HG03175 (cell line): ENCODE measurements around the gene CCM2.
"Not testable (repeated sequence)": the region's sequence is repeated elsewhere in the genome, so short reads cannot be mapped to it uniquely, and the experiment has no call there.

ENCODE experiments used
- ATAC-seq: cut with Tn5 transposase; IDR thresholded peaks from one replicate; pipeline ENCODE4 v1.9.1; 2021; ENCODE audit warnings: mild to moderate bottlenecking, moderate library complexity; ENCODE audit not compliant: unreplicated experiment

Gene CCM2

GRCh38 chr7:44998153-44998871 lies 1.7 kb upstream of the CCM2 start:
- no peak for ATAC-seq

DNA sequence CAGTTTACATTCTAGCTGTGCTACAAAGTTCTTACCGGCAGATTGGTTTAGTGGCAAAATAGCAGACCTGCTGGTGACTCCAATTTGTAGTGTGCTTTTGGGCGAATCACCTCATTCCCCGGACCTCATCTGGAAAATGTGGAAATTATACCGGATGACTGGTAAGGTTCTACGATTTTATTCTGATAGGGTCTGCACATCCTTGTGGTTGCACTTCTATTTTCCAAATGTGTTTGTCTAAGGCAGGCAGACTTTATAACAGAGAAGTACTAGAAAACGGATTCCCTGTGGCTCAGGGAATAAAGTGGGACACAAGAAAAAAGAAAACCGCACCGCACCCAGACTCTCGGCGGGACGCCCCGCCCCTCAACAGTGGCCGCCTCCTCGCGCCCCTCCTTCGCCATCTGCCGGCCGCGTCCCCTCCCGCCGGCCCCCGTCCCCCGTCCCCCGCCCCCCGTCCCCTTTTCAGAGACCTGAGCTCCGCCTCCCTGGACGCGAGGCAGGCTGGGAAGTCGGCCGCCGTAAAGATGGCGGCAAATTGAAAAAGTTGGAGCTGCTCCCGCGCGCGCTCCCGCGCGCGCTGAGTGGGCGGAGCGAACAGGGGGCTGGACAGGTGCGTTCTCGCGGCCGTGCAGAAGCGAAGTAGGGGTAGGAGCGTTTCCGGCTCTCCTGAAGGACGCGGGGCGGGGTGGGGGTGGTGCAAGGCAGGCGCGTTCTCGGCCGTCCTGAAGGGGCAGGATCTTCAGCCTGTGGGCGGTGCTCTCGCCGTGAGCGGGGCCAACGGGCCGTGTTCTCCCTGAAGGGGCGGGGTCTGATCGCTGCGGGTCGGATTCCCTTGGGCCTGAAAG lies 532 bp upstream of the CCM2 start:
- ATAC-seq: peak; percentile 79

GRCh38 chr7:45001138-45001694 lies 1.2 kb downstream of the CCM2 start:
- ATAC-seq: peak; percentile 29

DNA sequence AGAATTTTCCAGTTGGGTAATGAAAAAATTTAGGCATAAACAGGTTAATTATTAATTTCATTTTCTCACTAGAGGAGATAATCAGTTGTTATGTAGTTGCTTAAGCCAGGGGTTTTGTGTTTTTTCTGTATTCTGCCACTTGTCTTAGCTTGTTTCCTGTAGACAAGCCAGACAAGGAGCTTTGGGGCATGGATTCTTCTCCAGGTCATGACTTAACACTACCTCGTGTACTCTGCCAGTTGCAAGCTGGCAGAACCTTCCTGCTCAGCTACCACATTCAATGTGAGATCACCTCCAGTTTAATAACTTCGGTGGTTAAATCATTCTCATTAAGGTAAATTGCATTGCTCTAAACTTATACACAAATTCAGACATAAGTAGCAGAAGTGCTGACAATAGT lies 1.8 kb downstream of the CCM2 start:
- ATAC-seq: no peak

DNA sequence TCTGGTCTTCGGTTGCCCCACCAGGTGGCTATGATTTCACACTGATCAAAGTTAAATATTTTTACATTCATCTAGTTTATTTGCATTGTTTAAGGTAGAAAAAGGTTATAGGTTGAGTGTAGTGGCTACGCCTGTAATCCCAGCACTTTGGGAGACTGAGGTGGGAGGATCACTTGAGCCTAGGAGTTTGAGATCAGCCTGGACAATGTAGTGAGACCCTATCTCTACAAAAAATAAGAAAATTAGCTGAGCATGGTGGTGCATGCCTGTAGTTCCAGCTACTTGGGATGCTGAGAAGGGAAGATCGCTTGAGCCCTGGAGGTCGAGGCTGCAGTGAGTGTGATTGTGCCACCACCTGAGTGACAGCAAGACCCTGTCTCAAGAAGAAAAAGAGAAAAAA lies 3.8 kb downstream of the CCM2 start:
- ATAC-seq: no peak

GRCh38 chr7:45007106-45007505 lies 7.1 kb downstream of the CCM2 start:
- no peak for ATAC-seq

DNA sequence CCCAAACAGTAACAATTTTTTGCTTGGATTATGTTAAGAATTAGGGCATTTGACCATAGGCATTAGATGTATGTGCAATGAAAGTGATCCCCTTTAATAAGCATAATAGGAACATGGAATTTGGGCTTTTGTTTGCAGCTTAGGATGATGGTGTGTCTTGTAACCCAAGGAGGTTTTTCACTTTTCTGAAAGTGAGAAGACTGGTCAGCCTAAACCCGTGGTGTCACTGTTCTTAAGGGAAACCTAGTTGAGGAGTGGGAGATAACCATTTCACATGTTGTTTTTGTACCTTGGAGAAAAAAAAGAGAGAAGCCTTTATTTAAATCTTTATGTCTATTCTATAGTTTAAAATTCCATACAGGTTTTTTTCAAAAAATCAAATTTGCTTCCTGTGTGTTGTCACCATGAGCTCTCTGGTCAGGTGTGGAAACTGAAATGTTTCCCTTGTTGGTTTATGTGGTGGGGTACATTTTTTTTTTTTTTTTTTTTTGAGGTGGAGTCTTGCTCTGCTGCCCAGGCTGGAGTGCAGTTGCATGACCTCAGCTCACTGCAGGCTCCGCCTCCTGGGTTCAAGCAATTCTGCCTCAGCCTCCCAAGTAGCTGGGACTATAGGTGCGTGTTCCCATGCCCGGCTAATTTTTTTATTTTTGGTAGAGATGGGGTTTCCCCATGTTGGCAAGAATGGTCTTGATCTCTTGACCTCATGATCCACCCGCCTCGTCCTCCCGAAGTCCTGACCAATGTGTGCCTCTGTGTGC lies 7.7 kb downstream of the CCM2 start:
- ATAC-seq: peak; percentile 79

GRCh38 chr7:45013465-45013967 lies 13.5 kb downstream of the CCM2 start:
- ATAC-seq: no peak

- ATAC-seq: no peak
Measured at GRCh38 chr7:45015313-45015712, 15.3 kb downstream of the CCM2 start.

DNA sequence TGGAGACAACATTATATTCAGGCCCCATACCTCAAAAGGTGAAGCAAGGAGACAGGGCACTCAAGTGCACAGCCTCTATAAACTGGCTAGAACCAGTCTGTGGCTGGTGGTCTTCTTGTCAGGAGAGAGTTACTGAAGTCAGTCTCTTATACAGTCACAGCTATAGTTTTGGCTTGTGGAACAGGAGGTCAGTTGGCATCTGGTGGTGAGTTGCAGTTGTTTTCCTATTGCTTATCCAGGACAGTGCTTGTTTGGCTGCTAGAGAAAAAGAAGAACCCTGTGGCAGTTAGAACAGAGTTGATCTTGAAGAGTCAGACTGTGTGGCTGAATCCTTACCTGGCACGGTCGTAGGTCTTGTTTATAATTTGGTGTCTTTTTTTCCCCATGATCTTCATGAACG lies 17.3 kb downstream of the CCM2 start:
- no peak for ATAC-seq

DNA sequence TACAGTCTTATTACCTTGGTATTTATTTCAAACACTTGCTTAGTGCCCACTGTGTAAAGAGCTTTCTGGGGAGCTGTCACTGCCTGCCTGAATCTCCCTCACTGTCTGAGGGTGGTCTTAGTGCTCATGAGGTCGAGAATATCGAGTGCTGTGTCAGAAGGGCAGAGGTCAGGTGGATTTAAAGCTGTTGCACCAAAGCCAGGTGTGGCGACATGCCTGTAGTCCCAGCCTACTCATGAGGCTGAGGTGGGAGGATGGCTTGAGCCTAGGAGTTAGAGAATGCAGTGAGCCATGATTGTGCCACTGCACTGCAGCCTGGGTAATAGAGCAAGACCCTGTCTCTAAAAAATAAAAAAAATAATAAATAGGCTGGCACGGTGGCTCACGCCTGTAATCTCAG lies 20.9 kb downstream of the CCM2 start:
- no peak for ATAC-seq

DNA sequence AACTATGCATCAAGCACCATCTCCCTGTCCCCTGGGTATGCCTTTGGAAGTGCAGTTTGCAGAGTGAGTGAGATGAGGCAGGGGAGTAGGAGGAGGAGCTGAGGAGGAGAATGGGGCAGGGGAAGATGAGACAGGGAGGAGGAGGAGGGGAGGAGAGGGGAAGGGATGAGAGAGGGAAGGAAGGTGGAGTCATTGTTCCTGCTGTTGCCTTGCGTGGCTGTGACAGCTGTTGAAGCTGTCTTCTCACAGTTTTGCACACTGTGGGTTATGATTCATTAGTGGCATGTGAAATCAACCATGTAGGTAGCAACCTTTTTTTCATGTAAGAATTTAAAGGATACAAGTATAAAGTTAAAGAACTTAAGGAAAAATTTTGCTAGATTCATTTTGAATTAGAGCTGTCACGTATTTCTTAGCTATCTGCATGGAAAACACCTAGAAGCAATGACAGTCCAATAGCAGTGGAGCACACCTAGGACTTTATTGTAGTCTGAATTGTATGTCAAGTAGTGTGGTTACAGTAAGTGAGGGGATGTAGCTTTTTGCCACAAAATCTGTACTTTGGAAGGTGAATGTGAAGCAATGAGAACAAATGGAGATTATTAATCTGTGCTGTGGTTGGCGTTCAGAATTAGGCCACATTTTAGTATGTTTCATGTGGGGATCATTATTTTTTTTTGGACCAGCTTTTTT lies 21.7 kb downstream of the CCM2 start:
- peak; percentile 74 for ATAC-seq

- ATAC-seq: no peak
Measured at GRCh38 chr7:45024126-45024744, 24.2 kb downstream of the CCM2 start.

DNA sequence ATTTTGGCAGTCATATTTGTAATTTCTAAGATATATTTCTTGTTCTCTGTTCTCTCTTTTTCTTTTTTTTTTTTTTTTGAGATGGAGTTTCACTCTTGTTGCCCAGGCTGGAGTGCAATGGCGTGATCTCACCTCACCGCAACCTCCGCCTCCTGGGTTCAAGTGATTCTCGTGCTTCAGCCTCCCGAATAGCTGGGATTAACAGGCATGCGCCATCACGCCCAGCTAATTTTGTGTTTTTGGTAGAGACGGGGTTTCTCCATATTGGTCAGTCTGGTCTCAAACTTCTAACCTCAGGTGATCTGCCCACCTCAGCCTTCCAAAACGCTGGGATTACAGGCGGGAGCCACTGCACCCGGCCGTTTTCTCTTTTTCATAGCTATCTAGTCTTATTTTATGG lies 25.5 kb downstream of the CCM2 start:
- ATAC-seq: not testable (repeated sequence)

DNA sequence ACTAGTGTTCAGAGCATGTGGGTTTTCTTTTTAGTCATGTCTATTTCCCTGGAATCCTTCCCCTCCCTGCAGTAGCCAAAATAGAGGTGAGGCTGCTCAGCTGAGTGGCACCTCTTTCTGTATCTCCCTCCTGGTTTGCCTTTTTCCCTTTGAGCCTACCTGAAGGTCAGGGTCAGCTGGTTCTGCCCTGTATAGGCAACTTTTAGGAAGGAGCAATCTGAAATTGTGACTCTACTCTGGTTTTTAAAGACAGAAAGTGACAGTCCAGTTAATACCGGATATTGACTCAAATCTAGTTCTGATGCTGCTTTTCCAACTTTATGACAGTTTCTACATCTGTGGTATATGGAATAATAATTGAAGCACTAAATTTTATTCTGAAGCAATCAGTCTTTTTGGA lies 26.0 kb downstream of the CCM2 start:
- ATAC-seq: no peak

GRCh38 chr7:45026984-45027773 lies 27.2 kb downstream of the CCM2 start:
- ATAC-seq: no peak

DNA sequence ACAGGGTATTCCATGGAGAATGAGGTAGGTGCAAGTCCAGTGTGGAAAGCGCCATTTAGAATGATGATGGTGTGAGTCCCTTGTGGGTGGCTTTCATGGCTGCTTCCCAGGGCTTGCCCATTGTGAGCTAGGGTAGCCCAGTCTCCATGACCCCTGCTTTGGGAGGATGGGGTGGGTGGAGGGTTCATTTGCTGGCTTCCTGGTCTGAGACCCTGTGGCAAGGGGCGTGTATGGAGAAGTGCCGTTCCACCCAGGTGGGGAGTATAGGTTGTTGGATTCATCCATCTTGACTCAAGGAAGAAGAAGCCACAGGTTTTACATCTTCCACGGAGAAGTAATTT lies 27.7 kb downstream of the CCM2 start:
- ATAC-seq: no peak

DNA sequence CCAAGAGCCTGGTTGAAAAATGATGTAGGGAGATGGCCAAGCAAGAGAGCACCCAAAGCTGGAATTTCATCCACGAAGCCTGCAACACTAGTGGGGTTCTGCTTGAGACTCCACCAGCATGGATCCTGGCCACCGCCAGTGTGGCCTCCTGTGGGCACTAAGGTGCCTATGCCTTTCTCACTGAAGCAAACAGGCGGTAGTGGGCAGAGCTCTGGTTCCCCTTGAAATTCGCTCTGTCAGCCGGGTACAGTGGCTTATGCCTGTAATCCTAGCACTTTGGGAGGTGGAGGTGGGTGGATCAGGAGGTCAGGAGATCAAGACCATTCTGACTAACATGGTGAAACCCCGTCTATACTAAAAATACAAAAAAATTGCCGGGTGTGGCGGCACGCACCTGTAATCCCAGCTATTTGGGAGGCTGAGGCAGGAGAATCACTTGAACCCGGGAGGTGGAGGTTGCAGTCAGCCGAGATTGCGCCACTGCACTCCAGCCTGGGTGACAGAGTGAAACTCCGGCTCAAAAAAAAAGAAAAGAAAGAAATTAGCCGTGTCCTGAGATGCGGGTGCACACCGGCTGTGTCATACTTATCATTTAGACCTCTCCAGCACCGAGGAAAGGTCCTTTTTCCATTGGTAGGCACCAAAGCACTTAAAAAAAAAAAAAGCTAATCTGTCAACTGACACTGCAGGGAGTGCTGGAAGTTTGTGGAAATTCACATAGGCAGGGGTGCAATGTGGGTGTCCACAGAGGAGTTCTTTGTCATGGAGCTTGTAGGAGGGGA lies 28.3 kb downstream of the CCM2 start:
- ATAC-seq: no peak

- no peak for ATAC-seq
Measured at GRCh38 chr7:45028920-45029344, 28.9 kb downstream of the CCM2 start.
